ENCODE measurements around the gene CRAT.
A peak's percentile ranks its signal among the peaks of the same experiment; 100 is the strongest.

The CRAT gene

DNA sequence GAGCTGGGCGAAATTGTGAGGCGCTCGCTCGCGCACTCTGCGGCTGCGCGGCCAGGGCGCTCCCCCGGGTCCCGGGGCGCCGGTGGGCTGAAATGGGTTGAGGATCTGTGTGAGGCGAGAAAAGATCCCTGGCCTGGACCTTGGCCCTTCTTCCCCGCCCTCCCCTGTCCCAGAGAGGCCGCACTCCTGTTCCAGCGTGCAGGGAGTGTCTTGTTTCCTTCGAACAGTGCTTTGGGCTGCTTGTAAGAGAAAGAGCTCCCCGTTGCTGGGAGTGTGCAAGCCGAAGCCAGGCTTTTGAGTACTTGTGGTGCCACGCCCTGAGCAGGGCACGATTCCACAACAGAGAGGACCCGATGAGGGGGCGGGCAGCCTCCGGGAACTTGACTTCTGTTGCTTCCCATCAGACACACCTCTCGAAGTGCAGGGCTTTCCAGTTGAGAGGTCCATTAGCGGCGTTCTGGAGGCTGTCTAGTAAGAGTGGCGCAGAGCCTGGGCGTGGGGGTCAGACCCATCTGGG, 29.1 kb downstream of the CRAT start:
- CTCF ChIA-PET, result interaction anchor here (1.2 to 1.6 kb wide), 5 partner anchors 13 to 154 kb away, joined by 3 to 5 read pairs (median 4); no protein-coding TSS in a partner anchor
- peak; percentile 97 for DNase-seq (ENCODE audit: extremely low spot score)
- POLR2A ChIA-PET, result interaction anchor here (0.6 to 0.9 kb wide), 2 partner anchors 59 to 122 kb away, joined by 3 read pairs; no protein-coding TSS in a partner anchor
- TF ChIP-seq, protein P1, sequence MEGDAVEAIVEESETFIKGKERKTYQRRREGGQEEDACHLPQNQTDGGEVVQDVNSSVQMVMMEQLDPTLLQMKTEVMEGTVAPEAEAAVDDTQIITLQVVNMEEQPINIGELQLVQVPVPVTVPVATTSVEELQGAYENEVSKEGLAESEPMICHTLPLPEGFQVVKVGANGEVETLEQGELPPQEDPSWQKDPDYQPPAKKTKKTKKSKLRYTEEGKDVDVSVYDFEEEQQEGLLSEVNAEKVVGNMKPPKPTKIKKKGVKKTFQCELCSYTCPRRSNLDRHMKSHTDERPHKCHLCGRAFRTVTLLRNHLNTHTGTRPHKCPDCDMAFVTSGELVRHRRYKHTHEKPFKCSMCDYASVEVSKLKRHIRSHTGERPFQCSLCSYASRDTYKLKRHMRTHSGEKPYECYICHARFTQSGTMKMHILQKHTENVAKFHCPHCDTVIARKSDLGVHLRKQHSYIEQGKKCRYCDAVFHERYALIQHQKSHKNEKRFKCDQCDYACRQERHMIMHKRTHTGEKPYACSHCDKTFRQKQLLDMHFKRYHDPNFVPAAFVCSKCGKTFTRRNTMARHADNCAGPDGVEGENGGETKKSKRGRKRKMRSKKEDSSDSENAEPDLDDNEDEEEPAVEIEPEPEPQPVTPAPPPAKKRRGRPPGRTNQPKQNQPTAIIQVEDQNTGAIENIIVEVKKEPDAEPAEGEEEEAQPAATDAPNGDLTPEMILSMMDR (IDR thresholded peaks at IDR 0.05; ENCODE audit: control extremely low read depth, extremely low read depth, low read depth, missing control alignments), result no peak

DNA sequence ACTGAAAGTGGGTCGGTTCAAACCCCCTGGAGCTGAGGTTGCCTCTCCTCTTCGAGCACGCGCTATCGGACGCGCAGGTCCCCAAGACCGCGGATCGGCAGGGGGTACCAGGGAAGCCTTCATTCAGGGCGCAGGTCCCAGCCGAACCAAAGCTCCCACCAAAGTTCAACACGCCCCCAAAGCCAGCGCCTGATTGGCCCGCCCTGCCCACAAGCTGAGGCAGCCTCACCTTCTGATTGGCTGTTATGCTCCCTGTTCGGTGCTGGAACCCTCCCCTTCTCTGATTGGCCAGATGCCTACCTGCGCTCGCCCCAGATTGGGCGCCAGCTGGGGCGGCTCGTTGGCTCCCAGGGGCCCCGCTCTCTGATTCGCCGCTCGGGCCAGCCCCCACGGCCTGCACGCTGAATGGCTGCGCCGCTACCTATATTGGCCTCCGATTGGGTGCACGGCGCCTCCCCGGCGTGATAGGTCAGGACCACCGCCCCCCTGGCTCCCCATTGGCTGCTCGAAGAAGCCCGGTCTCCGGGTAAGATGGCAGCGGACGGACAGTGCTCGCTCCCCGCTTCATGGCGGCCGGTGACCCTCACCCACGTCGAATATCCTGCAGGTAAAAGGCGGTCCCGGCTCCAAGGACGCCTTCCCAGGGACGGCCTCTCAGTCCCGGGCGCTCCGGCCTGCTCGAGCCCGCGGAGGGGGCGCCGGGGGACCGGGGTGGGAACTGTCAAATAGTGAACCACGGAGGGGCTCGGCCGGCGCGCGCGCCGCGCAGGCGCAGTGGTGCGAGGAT, 29.8 kb downstream of the CRAT start, which contains the start of gene DOLPP1:
DOLPP1 (plus strand) TSS at position 511 of the 787 bp plus-strand sequence; CDS start at position 532, 21 bp downstream.
- ChIA-PET POLR2A (interaction anchor here (0.6 to 0.9 kb wide), 2 partner anchors 59 to 120 kb away, joined by 3 to 4 read pairs; no protein-coding TSS in a partner anchor), CTCF (interaction anchor here (0.8 to 1.6 kb wide), 8 partner anchors 13 to 543 kb away, joined by 3 to 5 read pairs (median 4); partner anchors contain the start of gene SH3GLB2)
- DNase-seq (ENCODE audit: extremely low spot score), result peak; percentile 100
- TF ChIP-seq, protein P1 (IDR thresholded peaks at IDR 0.05; ENCODE audit: control extremely low read depth, extremely low read depth, low read depth, missing control alignments), result no peak

DNA sequence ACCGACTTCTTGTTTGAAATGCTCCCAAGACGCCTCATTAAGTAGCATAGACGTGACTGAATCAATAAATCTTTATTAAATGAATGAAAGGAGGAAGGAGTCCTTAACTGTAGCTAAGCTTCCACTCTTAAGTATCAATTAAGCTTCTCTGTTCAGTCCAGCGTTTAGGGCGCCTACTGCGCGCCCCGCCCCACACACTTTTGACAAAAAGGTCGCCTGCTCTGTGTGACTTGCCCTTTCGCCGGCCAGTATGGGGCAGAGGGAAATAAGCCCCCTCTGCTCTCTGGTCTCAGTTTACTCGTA, 30.3 kb downstream of the CRAT start:
- CTCF ChIA-PET, result interaction anchor here (0.8 to 1.6 kb wide), 7 partner anchors 13 to 544 kb away, joined by 3 to 5 read pairs (median 4); partner anchors contain the start of gene SH3GLB2
- POLR2A ChIA-PET, result interaction anchor here (0.9 kb wide), 1 partner anchor 60 kb away, joined by 3 read pairs; no protein-coding TSS in a partner anchor
- TF ChIP-seq, protein P1 (IDR thresholded peaks at IDR 0.05; ENCODE audit: control extremely low read depth, extremely low read depth, low read depth, missing control alignments), result no peak
- no peak for DNase-seq (ENCODE audit: extremely low spot score)

DNA sequence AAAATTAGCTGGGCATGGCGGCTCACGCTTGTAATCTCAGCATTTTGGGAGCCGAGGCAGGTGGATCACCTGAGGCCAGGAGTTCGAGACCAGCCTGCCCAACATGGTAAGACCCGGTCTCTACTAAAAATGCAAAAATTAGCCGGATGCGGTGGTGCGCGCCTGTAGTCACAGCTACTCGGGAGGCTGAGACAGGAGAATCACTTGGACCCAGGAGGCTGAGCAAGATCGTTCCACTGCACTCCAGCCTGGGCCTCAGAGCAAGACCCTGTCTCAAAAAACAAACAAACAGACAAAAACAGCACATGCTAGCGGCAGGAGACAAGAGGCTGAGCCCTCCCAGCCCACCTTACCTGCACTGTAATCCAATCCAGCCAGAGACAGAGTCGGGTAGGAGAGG, 30.8 kb downstream of the CRAT start:
- TF ChIP-seq, protein P1 (IDR thresholded peaks at IDR 0.05; ENCODE audit: control extremely low read depth, extremely low read depth, low read depth, missing control alignments), result no peak
- POLR2A ChIA-PET, result no interaction called here
- DNase-seq (ENCODE audit: extremely low spot score), result no peak
- CTCF ChIA-PET, result interaction anchor here (1.1 to 1.6 kb wide), 4 partner anchors 14 to 544 kb away, joined by 3 to 5 read pairs (median 4); no protein-coding TSS in a partner anchor

DNA sequence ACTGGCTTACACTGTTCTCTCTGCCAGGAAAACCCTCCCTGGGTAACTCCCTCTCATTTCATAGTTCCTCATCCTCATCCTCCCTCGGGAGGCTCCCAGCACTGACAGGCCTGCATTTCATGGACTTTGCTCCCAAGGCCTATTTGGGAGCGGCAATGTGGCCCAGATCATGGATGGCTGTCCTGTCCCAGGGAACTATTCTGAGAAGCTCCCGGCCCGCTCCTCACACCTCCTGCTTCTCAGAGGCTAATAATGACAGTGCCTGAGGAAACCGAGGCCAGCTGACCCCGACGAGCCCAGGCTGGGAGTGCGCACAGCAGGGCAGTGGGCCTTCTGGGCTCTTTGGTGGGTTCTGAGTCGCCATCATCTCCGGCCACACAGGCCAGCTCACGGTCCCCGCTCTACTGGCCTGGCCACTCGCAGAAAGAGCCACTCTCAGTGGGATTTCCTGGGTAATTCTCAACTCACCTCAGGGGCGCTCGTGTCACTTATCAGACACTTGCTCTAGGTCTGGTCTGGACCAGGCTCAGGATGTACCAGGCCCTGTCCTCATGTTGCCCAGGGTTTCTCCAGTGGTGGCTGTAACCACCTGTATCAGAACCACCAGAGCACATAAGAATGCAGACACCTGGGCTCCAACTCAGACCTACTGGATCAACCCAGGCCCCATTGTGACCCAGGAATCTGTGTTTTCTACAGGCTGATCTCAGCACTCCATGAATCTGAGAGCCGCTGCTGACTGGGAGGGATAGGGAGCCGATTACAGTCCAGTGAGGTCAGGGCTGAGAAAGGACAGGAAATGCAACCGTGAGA, 31.7 kb downstream of the CRAT start:
- CTCF ChIA-PET, result interaction anchor here (0.8 kb wide), 1 partner anchor 9 kb away, joined by 3 read pairs; no protein-coding TSS in a partner anchor
- TF ChIP-seq, protein P1 (IDR thresholded peaks at IDR 0.05; ENCODE audit: control extremely low read depth, extremely low read depth, low read depth, missing control alignments), result no peak
- no peak for DNase-seq (ENCODE audit: extremely low spot score)
- POLR2A ChIA-PET, result no interaction called here

DNA sequence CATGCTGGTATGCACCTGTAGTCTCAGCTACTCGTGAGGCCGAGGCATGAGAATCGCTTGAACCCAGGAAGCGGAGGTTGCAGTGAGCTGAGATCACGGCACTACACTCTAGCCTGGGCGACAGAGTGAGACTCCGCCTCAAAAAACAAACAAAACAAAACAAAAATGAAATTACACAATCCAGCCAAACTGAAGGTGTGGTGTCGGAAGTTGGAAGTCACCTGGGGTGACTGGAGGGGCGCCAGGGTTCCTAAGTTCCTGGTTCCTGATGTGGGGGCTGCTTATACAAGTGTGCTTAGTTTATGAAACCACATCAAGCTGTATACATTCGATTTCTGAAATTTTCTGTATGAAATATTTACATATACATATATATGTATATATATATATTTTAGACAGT, 33.4 kb downstream of the CRAT start:
- ChIA-PET CTCF (no interaction called here), POLR2A (interaction anchor here (0.6 kb wide), 1 partner anchor 10 kb away, joined by 6 read pairs; no protein-coding TSS in a partner anchor)
- DNase-seq (ENCODE audit: extremely low spot score), result no peak
- TF ChIP-seq, protein P1 (IDR thresholded peaks at IDR 0.05; ENCODE audit: control extremely low read depth, extremely low read depth, low read depth, missing control alignments), result no peak
